Breast epithelium (tissue), 4 donors: Measurements from ENCODE around the gene GUCY2D. TPM values are rescaled to one million over a fixed set of nuclear protein-coding genes. Genes with fewer than 3 reads are reported as not detected.

ENCODE experiments used
- DNase-seq, 2 donors: peaks; one replicate each; pipeline ENCODE4 v3.0.0-alpha.2; 2019; ENCODE audit warnings: low spot score in 2 of 2
- H3K27ac ChIP-seq, 2 donors: fragments of 200-600 bp; sonication (generic) in 1 of 2; one replicate each; pipeline ENCODE4 v1.5.1; 2016 to 2019; ENCODE audit warnings: mild to moderate bottlenecking in 1 of 2
- H3K27me3 ChIP-seq, 2 donors: fragments of 200-600 bp; sonication (generic) in 1 of 2; one replicate each; pipeline versions ENCODE4 v1.5.1 to v1.6.0; 2017 to 2019; ENCODE audit warnings: control low read depth in 1 of 2, mild to moderate bottlenecking in 1 of 2
- H3K36me3 ChIP-seq: fragments of 200-600 bp; one replicate; pipeline ENCODE4 v1.5.1; 2019
- H3K4me1 ChIP-seq, 2 donors: fragments of 200-600 bp; sonication (generic); one replicate each; pipeline ENCODE4 v1.5.1; 2016 to 2019; ENCODE audit warnings: control low read depth in 1 of 2
- H3K4me3 ChIP-seq, 3 donors: fragments of 200-600 bp; sonication (generic); 1 replicate in 2 of 3; 2 replicates in 1 of 3; pipeline ENCODE4 v1.5.1; 2016 to 2019; ENCODE audit warnings: mild to moderate bottlenecking in 3 of 3, moderate library complexity in 2 of 3
- H3K9me3 ChIP-seq, 2 donors: fragments of 200-600 bp; sonication (generic) in 1 of 2; one replicate each; pipeline ENCODE4 v1.5.1; 2016 to 2019; ENCODE audit warnings: control low read depth in 1 of 2
- POLR2A ChIP-seq: fragments of 450-650 bp; IDR thresholded peaks from one replicate; pipeline ENCODE4 v1.6.1; 2016; ENCODE audit warnings: antibody characterized with exemption, mild to moderate bottlenecking, moderate library complexity
- POLR2AphosphoS5 ChIP-seq, 3 donors: sonication (generic); formaldehyde crosslinking; IDR thresholded peaks; one replicate each; pipeline ENCODE4 v1.6.1; 2017; ENCODE audit warnings: antibody characterized with exemption in 3 of 3
- intact Hi-C: fragments of 100-400 bp; cut with DNase I; formaldehyde crosslinking; loops from one replicate; pipeline ENCODE4 v1.15.1; 2023; ENCODE audit warnings: low total_unique reads
- total RNA-seq, 3 donors: library from RNA; depleted of rRNA; stranded (reverse); fragments of >200 nt; gene quantifications; one replicate each; pipeline ENCODE4 v1.1.0, GENCODE V29; 2016
- TF ChIP-seq, protein P1 (sequence below), 3 donors: fragments of 450-650 bp; IDR thresholded peaks; one replicate each; pipeline ENCODE4 v1.5.1; 2016 to 2017; ENCODE audit warnings: antibody characterized with exemption in 3 of 3, mild to moderate bottlenecking in 3 of 3, moderate library complexity in 3 of 3

Gene GUCY2D
- total RNA-seq, 3 donors from 2014 or later = 0.15 TPM; not detected in 2

DNA sequence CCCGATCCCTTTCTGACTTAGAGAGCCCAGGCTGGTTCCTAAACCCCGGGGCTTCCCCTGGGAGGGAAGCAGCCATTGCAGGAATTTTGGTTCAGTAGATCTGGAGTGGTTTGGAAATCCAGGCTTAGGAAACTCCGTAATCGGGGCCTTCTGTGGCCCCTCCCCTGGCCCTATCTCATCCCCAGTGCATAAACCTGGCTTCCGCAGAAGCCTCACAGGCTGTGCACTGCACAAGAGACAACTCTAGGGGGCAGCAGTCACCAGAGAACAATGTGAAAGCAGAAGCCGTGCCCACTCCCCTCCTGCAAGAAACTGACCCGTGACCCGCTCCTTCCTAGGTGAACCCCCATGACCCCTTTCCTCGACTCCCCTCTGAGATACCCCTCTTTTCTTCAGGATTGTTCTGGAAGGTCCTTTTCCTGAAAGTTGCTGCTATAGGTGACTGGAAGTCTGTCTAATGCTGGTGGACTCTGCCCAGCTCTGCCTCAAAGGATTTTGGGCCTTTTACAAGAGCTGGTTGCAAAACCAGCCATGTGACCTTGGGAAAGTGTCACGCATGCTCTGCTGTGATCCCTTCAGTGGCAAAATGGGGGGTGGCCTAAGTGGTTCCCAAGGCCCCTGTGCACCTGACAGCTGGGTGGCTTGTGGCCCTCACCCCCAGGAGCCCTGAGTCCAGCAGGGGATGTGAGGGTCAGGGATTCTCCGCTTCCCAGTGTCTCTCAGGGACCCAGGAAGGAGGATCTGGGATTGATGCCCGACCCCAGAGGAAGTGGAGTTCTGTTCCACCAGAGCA lies 14.4 kb downstream of the GUCY2D start:
- TF ChIP-seq POLR2AphosphoS5 (IDR thresholded peaks at IDR 0.05) = no peak
- TF ChIP-seq, protein P1, sequence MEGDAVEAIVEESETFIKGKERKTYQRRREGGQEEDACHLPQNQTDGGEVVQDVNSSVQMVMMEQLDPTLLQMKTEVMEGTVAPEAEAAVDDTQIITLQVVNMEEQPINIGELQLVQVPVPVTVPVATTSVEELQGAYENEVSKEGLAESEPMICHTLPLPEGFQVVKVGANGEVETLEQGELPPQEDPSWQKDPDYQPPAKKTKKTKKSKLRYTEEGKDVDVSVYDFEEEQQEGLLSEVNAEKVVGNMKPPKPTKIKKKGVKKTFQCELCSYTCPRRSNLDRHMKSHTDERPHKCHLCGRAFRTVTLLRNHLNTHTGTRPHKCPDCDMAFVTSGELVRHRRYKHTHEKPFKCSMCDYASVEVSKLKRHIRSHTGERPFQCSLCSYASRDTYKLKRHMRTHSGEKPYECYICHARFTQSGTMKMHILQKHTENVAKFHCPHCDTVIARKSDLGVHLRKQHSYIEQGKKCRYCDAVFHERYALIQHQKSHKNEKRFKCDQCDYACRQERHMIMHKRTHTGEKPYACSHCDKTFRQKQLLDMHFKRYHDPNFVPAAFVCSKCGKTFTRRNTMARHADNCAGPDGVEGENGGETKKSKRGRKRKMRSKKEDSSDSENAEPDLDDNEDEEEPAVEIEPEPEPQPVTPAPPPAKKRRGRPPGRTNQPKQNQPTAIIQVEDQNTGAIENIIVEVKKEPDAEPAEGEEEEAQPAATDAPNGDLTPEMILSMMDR (IDR thresholded peaks at IDR 0.05) = peak; percentile 22 to 72 (median 59)
- H3K4me1 ChIP-seq = peaks cover 0 to 8% of the 10 kb centered on the region in 2 donors
- no peaks in the 10 kb centered on the region for H3K36me3 ChIP-seq
- DNase-seq = no peak
- peak overlapping the region; percentile 27 to 62 (median 57) for H3K4me3 ChIP-seq
- peak overlapping the region; percentile 17 to 79 for H3K27ac ChIP-seq
- no peaks in the 10 kb centered on the region for H3K9me3 ChIP-seq
- intact Hi-C loops = no loop called here
- no peaks in the 10 kb centered on the region for H3K27me3 ChIP-seq

DNA sequence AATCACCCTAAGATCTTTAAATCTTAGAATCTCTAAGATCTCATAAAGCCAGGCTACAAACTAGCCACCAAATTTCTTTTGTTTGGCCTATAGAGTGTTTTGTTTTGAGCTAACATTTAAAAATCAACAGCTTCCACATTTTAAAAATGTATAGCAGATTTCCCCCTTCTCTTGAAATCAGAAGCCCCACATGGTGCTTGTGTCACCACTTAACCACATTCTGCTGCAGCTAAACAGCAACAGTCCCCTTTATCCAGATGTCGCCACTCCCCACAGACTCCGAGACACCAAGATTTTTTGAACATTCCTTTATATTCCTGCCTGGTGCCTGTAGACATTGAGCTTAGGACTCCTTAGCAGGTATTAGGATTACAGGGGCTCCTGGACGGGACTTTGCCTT lies 16.0 kb downstream of the GUCY2D start:
- peaks cover 0 to 8% of the 10 kb centered on the region in 2 donors for H3K4me1 ChIP-seq
- H3K36me3 ChIP-seq = no peaks in the 10 kb centered on the region
- no peak overlapping the region for H3K27ac ChIP-seq
- intact Hi-C loops = no loop called here
- DNase-seq = no peak
- H3K27me3 ChIP-seq = no peaks in the 10 kb centered on the region
- TF ChIP-seq, protein P1 (IDR thresholded peaks at IDR 0.05) = no peak
- TF ChIP-seq POLR2A = no peak
- TF ChIP-seq POLR2AphosphoS5 (IDR thresholded peaks at IDR 0.05) = no peak
- no peak overlapping the region for H3K4me3 ChIP-seq
- no peaks in the 10 kb centered on the region for H3K9me3 ChIP-seq

DNA sequence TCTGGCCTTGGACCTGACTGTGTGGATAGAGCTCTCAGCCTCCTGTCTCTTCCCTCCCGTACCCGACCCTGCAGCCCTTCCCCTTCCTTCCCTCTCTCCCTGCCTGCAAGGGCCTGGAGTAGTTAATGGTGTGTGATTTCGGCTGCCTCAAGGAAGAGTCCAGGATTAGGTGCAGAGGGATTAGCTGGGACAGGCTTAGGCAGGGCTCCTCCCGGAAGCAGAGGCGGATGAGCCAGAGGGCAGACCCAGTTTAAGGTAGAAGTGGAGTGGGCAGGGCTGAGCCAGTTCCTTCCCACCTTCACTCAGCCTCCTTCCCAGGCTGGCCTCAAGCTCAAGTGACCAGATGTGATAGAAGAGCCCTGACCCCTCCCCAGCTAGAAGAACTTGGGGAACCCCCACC lies 16.8 kb downstream of the GUCY2D start:
- H3K27ac ChIP-seq = peak overlapping the region; percentile 54 to 73
- H3K4me1 ChIP-seq = peaks cover 0 to 8% of the 10 kb centered on the region in 2 donors
- TF ChIP-seq, protein P1 (IDR thresholded peaks at IDR 0.05) = no peak
- no peak for TF ChIP-seq POLR2AphosphoS5 (IDR thresholded peaks at IDR 0.05)
- TF ChIP-seq POLR2A = no peak
- intact Hi-C loops = no loop called here
- H3K9me3 ChIP-seq = no peaks in the 10 kb centered on the region
- no peak overlapping the region for H3K4me3 ChIP-seq
- H3K27me3 ChIP-seq = no peaks in the 10 kb centered on the region
- no peaks in the 10 kb centered on the region for H3K36me3 ChIP-seq
- DNase-seq = peak in 1 of 2 donors; percentile 57

DNA sequence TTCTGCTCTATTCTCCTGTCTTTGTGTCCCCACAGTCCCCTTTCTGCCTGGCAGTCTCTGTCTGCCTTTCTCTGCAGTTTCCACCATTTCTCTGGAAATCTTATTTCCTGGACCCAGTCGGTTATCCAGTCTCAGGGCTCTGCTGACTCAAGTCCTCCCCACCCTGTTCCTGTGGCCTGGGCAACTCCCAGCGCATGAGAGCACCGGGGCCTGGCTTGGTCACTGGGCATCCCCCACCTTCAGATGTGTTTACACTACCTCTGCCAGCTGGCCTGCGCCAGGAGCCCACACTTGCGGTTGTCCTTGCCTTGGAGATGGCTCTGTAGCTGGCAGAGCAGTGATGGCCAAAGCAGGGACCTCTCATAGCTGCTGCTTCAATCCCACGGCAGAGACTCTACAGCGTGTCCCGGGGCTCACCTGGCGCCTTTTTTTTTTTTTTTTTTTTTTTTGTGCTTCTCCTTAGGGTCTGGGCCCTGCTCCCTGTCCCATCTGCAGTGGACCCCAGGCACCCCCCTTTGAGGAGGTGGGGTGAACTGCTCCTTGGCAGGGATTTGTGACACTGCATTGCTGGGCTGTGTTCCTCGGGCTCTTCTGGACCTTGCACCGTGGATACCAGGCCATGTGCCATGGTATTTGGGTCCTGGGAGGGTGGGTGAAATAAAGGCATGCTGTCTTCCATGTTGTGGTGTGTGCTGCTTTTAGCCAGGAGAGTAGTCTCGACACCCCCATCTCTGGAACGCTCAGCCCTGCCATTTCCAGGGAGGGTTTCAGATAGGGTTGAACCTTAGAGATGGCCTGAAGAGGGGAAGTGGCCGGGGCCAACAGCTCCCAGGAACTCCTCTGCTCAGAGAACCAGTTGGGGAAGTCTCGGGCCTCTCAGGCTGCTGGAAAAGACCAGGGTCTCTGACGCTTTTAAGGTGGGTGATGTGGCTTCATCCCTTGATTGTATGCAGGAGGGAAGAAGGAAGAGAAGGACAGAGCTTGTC lies 17.5 kb downstream of the GUCY2D start:
- intact Hi-C loops = no loop called here
- peak in 1 of 2 donors; percentile 59 for DNase-seq

More for the DNA sequence above, 17.5 kb downstream of the GUCY2D start:
- Histone ChIP-seq H3K27me3 (no peaks in the 10 kb centered on the region), H3K4me1 (peaks cover 0 to 8% of the 10 kb centered on the region in 2 donors), H3K36me3 (no peaks in the 10 kb centered on the region), H3K27ac (peak overlapping the region; percentile 54 to 73), H3K4me3 (no peak overlapping the region), H3K9me3 (no peaks in the 10 kb centered on the region)
- TF ChIP-seq POLR2AphosphoS5 (IDR thresholded peaks at IDR 0.05) (no peak), POLR2A (no peak)
- TF ChIP-seq, protein P1 (IDR thresholded peaks at IDR 0.05) = no peak
